ENCODE measurements around the gene MPP2. TPM values are rescaled to one million over a fixed set of nuclear protein-coding genes. Genes with fewer than 3 reads are reported as not detected.

MPP2 gene
- total RNA-seq, 1 donor from 2014 or later: 1.0 TPM

- Histone ChIP-seq H3K4me1 (ENCODE audit: control insufficient read depth in 3 of 3, insufficient read depth in 3 of 3, low read length in 3 of 3) (peaks cover 2 to 13% (median 3%) of the 10 kb centered on the region in 3 donors), H3K27ac (ENCODE audit: low read depth, low read length) (no peak overlapping the region), H3K9me3 (ENCODE audit: control insufficient read depth in 3 of 3, low read length in 3 of 3) (no peaks in the 10 kb centered on the region), H3K36me3 (ENCODE audit: control insufficient read depth in 3 of 3, insufficient read depth in 3 of 3, low read length in 3 of 3) (no peaks in the 10 kb centered on the region), H3K9ac (ENCODE audit: low read depth in 1 of 3, low read length in 3 of 3) (no peak overlapping the region), H3K27me3 (ENCODE audit: control insufficient read depth in 3 of 3, insufficient read depth in 3 of 3, low read length in 3 of 3) (peaks cover 5 to 15% (median 10%) of the 10 kb centered on the region in 3 donors), H3K4me3 (ENCODE audit: low read length in 3 of 3) (no peak overlapping the region)
Measured at GRCh38 chr17:43855061-43855460, 52.3 kb downstream of the MPP2 start.

GRCh38 chr17:43854498-43854897 lies 52.8 kb downstream of the MPP2 start:
- no peak overlapping the region for H3K27ac ChIP-seq (ENCODE audit: low read depth, low read length)
- H3K9ac ChIP-seq (ENCODE audit: low read depth in 1 of 3, low read length in 3 of 3): peak overlapping the region in 1 of 3 donors; percentile 13
- no peak overlapping the region for H3K4me3 ChIP-seq (ENCODE audit: low read length in 3 of 3)
- peaks cover 0 to 11% (median 0%) of the 10 kb centered on the region in 3 donors for H3K4me1 ChIP-seq (ENCODE audit: control insufficient read depth in 3 of 3, insufficient read depth in 3 of 3, low read length in 3 of 3)
- H3K9me3 ChIP-seq (ENCODE audit: control insufficient read depth in 3 of 3, low read length in 3 of 3): no peaks in the 10 kb centered on the region
- H3K36me3 ChIP-seq (ENCODE audit: control insufficient read depth in 3 of 3, insufficient read depth in 3 of 3, low read length in 3 of 3): no peaks in the 10 kb centered on the region
- peaks cover 5 to 15% (median 10%) of the 10 kb centered on the region in 3 donors for H3K27me3 ChIP-seq (ENCODE audit: control insufficient read depth in 3 of 3, insufficient read depth in 3 of 3, low read length in 3 of 3)

GRCh38 chr17:43853546-43853945 lies 53.8 kb downstream of the MPP2 start:
- Histone ChIP-seq H3K27ac (ENCODE audit: low read depth, low read length) (no peak overlapping the region), H3K27me3 (ENCODE audit: control insufficient read depth in 3 of 3, insufficient read depth in 3 of 3, low read length in 3 of 3) (peaks cover 5 to 15% (median 10%) of the 10 kb centered on the region in 3 donors)

GRCh38 chr17:43852571-43852970 lies 54.8 kb downstream of the MPP2 start:
- Histone ChIP-seq H3K27me3 (ENCODE audit: control insufficient read depth in 3 of 3, insufficient read depth in 3 of 3, low read length in 3 of 3) (peaks cover 2 to 10% (median 9%) of the 10 kb centered on the region in 3 donors), H3K9ac (ENCODE audit: low read depth in 1 of 3, low read length in 3 of 3) (no peak overlapping the region), H3K9me3 (ENCODE audit: control insufficient read depth in 3 of 3, low read length in 3 of 3) (no peaks in the 10 kb centered on the region), H3K4me1 (ENCODE audit: control insufficient read depth in 3 of 3, insufficient read depth in 3 of 3, low read length in 3 of 3) (peaks cover 0 to 11% (median 0%) of the 10 kb centered on the region in 3 donors), H3K27ac (ENCODE audit: low read depth, low read length) (no peak overlapping the region), H3K36me3 (ENCODE audit: control insufficient read depth in 3 of 3, insufficient read depth in 3 of 3, low read length in 3 of 3) (no peaks in the 10 kb centered on the region), H3K4me3 (ENCODE audit: low read length in 3 of 3) (no peak overlapping the region)

More at GRCh38 chr17:43853546-43853945, 53.8 kb downstream of the MPP2 start:
- Histone ChIP-seq H3K4me3 (ENCODE audit: low read length in 3 of 3) (no peak overlapping the region), H3K9me3 (ENCODE audit: control insufficient read depth in 3 of 3, low read length in 3 of 3) (no peaks in the 10 kb centered on the region), H3K4me1 (ENCODE audit: control insufficient read depth in 3 of 3, insufficient read depth in 3 of 3, low read length in 3 of 3) (peaks cover 0 to 11% (median 0%) of the 10 kb centered on the region in 3 donors), H3K36me3 (ENCODE audit: control insufficient read depth in 3 of 3, insufficient read depth in 3 of 3, low read length in 3 of 3) (no peaks in the 10 kb centered on the region), H3K9ac (ENCODE audit: low read depth in 1 of 3, low read length in 3 of 3) (no peak overlapping the region)

GRCh38 chr17:43849116-43849515 lies 58.2 kb downstream of the MPP2 start:
- Histone ChIP-seq H3K27ac (ENCODE audit: low read depth, low read length) (no peak overlapping the region), H3K4me3 (ENCODE audit: low read length in 3 of 3) (no peak overlapping the region), H3K27me3 (ENCODE audit: control insufficient read depth in 3 of 3, insufficient read depth in 3 of 3, low read length in 3 of 3) (peaks cover 2 to 10% (median 5%) of the 10 kb centered on the region in 3 donors), H3K4me1 (ENCODE audit: control insufficient read depth in 3 of 3, insufficient read depth in 3 of 3, low read length in 3 of 3) (peaks cover 0 to 8% (median 5%) of the 10 kb centered on the region in 3 donors), H3K9ac (ENCODE audit: low read depth in 1 of 3, low read length in 3 of 3) (no peak overlapping the region), H3K36me3 (ENCODE audit: control insufficient read depth in 3 of 3, insufficient read depth in 3 of 3, low read length in 3 of 3) (no peaks in the 10 kb centered on the region), H3K9me3 (ENCODE audit: control insufficient read depth in 3 of 3, low read length in 3 of 3) (no peaks in the 10 kb centered on the region)

GRCh38 chr17:43848601-43849000 lies 58.7 kb downstream of the MPP2 start:
- peak overlapping the region in 2 of 3 donors; percentile 6 to 29 for H3K4me3 ChIP-seq (ENCODE audit: low read length in 3 of 3)
- H3K27ac ChIP-seq (ENCODE audit: low read depth, low read length): no peak overlapping the region
- H3K9ac ChIP-seq (ENCODE audit: low read depth in 1 of 3, low read length in 3 of 3): peak overlapping the region in 1 of 3 donors; percentile 8
- peaks cover 0 to 8% (median 5%) of the 10 kb centered on the region in 3 donors for H3K4me1 ChIP-seq (ENCODE audit: control insufficient read depth in 3 of 3, insufficient read depth in 3 of 3, low read length in 3 of 3)
- H3K27me3 ChIP-seq (ENCODE audit: control insufficient read depth in 3 of 3, insufficient read depth in 3 of 3, low read length in 3 of 3): peaks cover 2 to 10% (median 4%) of the 10 kb centered on the region in 3 donors
- H3K36me3 ChIP-seq (ENCODE audit: control insufficient read depth in 3 of 3, insufficient read depth in 3 of 3, low read length in 3 of 3): no peaks in the 10 kb centered on the region
- H3K9me3 ChIP-seq (ENCODE audit: control insufficient read depth in 3 of 3, low read length in 3 of 3): no peaks in the 10 kb centered on the region

- H3K27ac ChIP-seq (ENCODE audit: low read depth, low read length): no peak within 1 kb of the TSS
- H3K4me1 ChIP-seq (ENCODE audit: control insufficient read depth in 3 of 3, insufficient read depth in 3 of 3, low read length in 3 of 3): peaks cover under 1 to 12% (median 7%) of the 10 kb centered on the region in 3 donors
- peak within 1 kb of the TSS in 1 of 3 donors; percentile 35 for H3K4me3 ChIP-seq (ENCODE audit: low read length in 3 of 3)
- no peaks in the 10 kb centered on the region for H3K36me3 ChIP-seq (ENCODE audit: control insufficient read depth in 3 of 3, insufficient read depth in 3 of 3, low read length in 3 of 3)
- no peaks in the 10 kb centered on the region for H3K9me3 ChIP-seq (ENCODE audit: control insufficient read depth in 3 of 3, low read length in 3 of 3)
- peaks cover 2 to 7% (median 2%) of the 10 kb centered on the region in 3 donors for H3K27me3 ChIP-seq (ENCODE audit: control insufficient read depth in 3 of 3, insufficient read depth in 3 of 3, low read length in 3 of 3)
- peak within 1 kb of the TSS in 1 of 3 donors; percentile 50 for H3K9ac ChIP-seq (ENCODE audit: low read depth in 1 of 3, low read length in 3 of 3)
Measured at GRCh38 chr17:43846963-43847371, 60.4 kb downstream of the MPP2 start, which contains the start of gene CD300LG. Gene CD300LG (plus strand): TSS chr17:43847176. CDS start chr17:43847217, 41 bp downstream.

- Histone ChIP-seq H3K9ac (ENCODE audit: low read depth in 1 of 3, low read length in 3 of 3) (no peak overlapping the region), H3K9me3 (ENCODE audit: control insufficient read depth in 3 of 3, low read length in 3 of 3) (no peaks in the 10 kb centered on the region), H3K27me3 (ENCODE audit: control insufficient read depth in 3 of 3, insufficient read depth in 3 of 3, low read length in 3 of 3) (peaks cover 1 to 2% (median 1%) of the 10 kb centered on the region in 3 donors), H3K4me1 (ENCODE audit: control insufficient read depth in 3 of 3, insufficient read depth in 3 of 3, low read length in 3 of 3) (peaks cover 3 to 19% (median 9%) of the 10 kb centered on the region in 3 donors), H3K27ac (ENCODE audit: low read depth, low read length) (no peak overlapping the region), H3K36me3 (ENCODE audit: control insufficient read depth in 3 of 3, insufficient read depth in 3 of 3, low read length in 3 of 3) (no peaks in the 10 kb centered on the region), H3K4me3 (ENCODE audit: low read length in 3 of 3) (no peak overlapping the region)
Measured at GRCh38 chr17:43846221-43846712, 61.1 kb downstream of the MPP2 start.

GRCh38 chr17:43845766-43846165 lies 61.6 kb downstream of the MPP2 start:
- no peaks in the 10 kb centered on the region for H3K9me3 ChIP-seq (ENCODE audit: control insufficient read depth in 3 of 3, low read length in 3 of 3)
- no peak overlapping the region for H3K9ac ChIP-seq (ENCODE audit: low read depth in 1 of 3, low read length in 3 of 3)
- H3K36me3 ChIP-seq (ENCODE audit: control insufficient read depth in 3 of 3, insufficient read depth in 3 of 3, low read length in 3 of 3): no peaks in the 10 kb centered on the region
- no peak overlapping the region for H3K4me3 ChIP-seq (ENCODE audit: low read length in 3 of 3)
- H3K4me1 ChIP-seq (ENCODE audit: control insufficient read depth in 3 of 3, insufficient read depth in 3 of 3, low read length in 3 of 3): peaks cover 3 to 19% (median 9%) of the 10 kb centered on the region in 3 donors
- peaks cover 0 to 2% (median 0%) of the 10 kb centered on the region in 3 donors for H3K27me3 ChIP-seq (ENCODE audit: control insufficient read depth in 3 of 3, insufficient read depth in 3 of 3, low read length in 3 of 3)
- no peak overlapping the region for H3K27ac ChIP-seq (ENCODE audit: low read depth, low read length)

- H3K36me3 ChIP-seq (ENCODE audit: control insufficient read depth in 3 of 3, insufficient read depth in 3 of 3, low read length in 3 of 3): no peaks in the 10 kb centered on the region
- peaks cover 7 to 26% (median 15%) of the 10 kb centered on the region in 3 donors for H3K4me1 ChIP-seq (ENCODE audit: control insufficient read depth in 3 of 3, insufficient read depth in 3 of 3, low read length in 3 of 3)
- no peak overlapping the region for H3K9ac ChIP-seq (ENCODE audit: low read depth in 1 of 3, low read length in 3 of 3)
- H3K4me3 ChIP-seq (ENCODE audit: low read length in 3 of 3): no peak overlapping the region
- no peak overlapping the region for H3K27ac ChIP-seq (ENCODE audit: low read depth, low read length)
- H3K9me3 ChIP-seq (ENCODE audit: control insufficient read depth in 3 of 3, low read length in 3 of 3): no peaks in the 10 kb centered on the region
- H3K27me3 ChIP-seq (ENCODE audit: control insufficient read depth in 3 of 3, insufficient read depth in 3 of 3, low read length in 3 of 3): peaks cover 0 to 2% (median 0%) of the 10 kb centered on the region in 3 donors
Measured at GRCh38 chr17:43844241-43844640, 63.1 kb downstream of the MPP2 start.

All from skeletal muscle tissue (tissue), 4 donors.